ENCODE data around the gene RBM6.

The RBM6 gene

DNA sequence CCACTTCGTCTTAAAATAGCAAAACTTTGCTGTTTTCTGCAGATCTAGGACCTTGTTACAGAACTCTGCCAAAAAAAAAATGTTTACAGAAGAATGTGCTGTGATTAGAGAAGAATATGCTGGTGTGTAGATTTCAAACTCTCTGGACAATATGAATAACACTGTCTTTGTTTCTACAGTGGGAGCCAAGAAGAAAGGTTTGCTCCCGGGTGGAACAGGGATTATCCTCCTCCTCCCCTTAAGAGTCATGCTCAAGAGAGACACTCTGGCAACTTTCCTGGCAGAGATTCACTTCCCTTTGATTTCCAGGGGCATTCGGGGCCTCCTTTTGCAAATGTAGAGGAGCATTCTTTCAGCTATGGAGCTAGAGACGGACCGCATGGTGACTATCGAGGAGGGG lies 27.3 kb downstream of the RBM6 start:
- ChIA-PET POLR2A (no interaction called here), CTCF (no interaction called here)
- H3K27ac ChIP-seq (ENCODE audit: extremely low read depth, low read depth, low read length), result no peak overlapping the region

GRCh38 chr3:49968346-49968745 lies 28.4 kb downstream of the RBM6 start:
- H3K4me1 ChIP-seq (ENCODE audit: control insufficient read depth, insufficient read depth, low read length), result no peaks in the 10 kb centered on the region
- ChIA-PET POLR2A (no interaction called here), CTCF (no interaction called here)
- H3K27ac ChIP-seq (ENCODE audit: extremely low read depth, low read depth, low read length), result no peak overlapping the region
- peaks cover 3 to 35% of the 10 kb centered on the region in 2 experiments; a peak in 2 of 3 replicates for H3K36me3 ChIP-seq (ENCODE audit: control insufficient read depth in 2 of 2, insufficient read depth in 1 of 2, low read length in 2 of 2)
- H3K9me3 ChIP-seq (ENCODE audit: control insufficient read depth, insufficient read depth, low read depth, low read length), result no peaks in the 10 kb centered on the region
- H3K4me3 ChIP-seq (ENCODE audit: low read depth, low read length), result no peak overlapping the region
- TF ChIP-seq ZBTB17 (tag by site-specific recombination; IDR thresholded peaks at IDR 0.05), result no peak
- peak; percentile 27; the same call in 1 of the 2 replicates for TF ChIP-seq ZNF600 (tag by site-specific recombination; IDR thresholded peaks at IDR 0.05)

More for the DNA sequence above, 27.3 kb downstream of the RBM6 start:
- no peaks in the 10 kb centered on the region for H3K9me3 ChIP-seq (ENCODE audit: control insufficient read depth, insufficient read depth, low read depth, low read length)
- TF ChIP-seq ZEB2 (tag by site-specific recombination; IDR thresholded peaks at IDR 0.05), result no peak
- no peak for TF ChIP-seq SCRT1 (tag by site-specific recombination; IDR thresholded peaks at IDR 0.05; ENCODE audit: borderline replicate concordance)
- TF ChIP-seq, protein P1, sequence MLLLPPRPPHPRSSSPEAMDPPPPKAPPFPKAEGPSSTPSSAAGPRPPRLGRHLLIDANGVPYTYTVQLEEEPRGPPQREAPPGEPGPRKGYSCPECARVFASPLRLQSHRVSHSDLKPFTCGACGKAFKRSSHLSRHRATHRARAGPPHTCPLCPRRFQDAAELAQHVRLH (tag by site-specific recombination; IDR thresholded peaks at IDR 0.05), result no peak
- no peak for TF ChIP-seq ZNF777 (tag by site-specific recombination; IDR thresholded peaks at IDR 0.05; ENCODE audit: borderline replicate concordance)
- no peak for TF ChIP-seq ZFP3 (tag by site-specific recombination; IDR thresholded peaks at IDR 0.05; ENCODE audit: low read depth)
- no peak for TF ChIP-seq AEBP2 (tag by site-specific recombination; IDR thresholded peaks at IDR 0.05; ENCODE audit: borderline replicate concordance)
- TF ChIP-seq ZNF623 (tag by site-specific recombination; IDR thresholded peaks at IDR 0.05), result no peak
- H3K4me1 ChIP-seq (ENCODE audit: control insufficient read depth, insufficient read depth, low read length), result no peaks in the 10 kb centered on the region
- H3K4me3 ChIP-seq (ENCODE audit: low read depth, low read length), result no peak overlapping the region
- H3K36me3 ChIP-seq (ENCODE audit: control insufficient read depth in 2 of 2, insufficient read depth in 1 of 2, low read length in 2 of 2), result peaks cover 0 to 24% of the 10 kb centered on the region in 2 experiments; a peak in 2 of 3 replicates

GRCh38 chr3:49972656-49973055 lies 32.7 kb downstream of the RBM6 start:
- ChIA-PET CTCF (no interaction called here), POLR2A (interaction anchor here (0.6 kb wide), 1 partner anchor 11 kb away, joined by 3 read pairs; no protein-coding TSS in a partner anchor)
- Histone ChIP-seq H3K4me1 (ENCODE audit: control insufficient read depth, insufficient read depth, low read length) (no peaks in the 10 kb centered on the region), H3K9me3 (ENCODE audit: control insufficient read depth, insufficient read depth, low read depth, low read length) (no peaks in the 10 kb centered on the region), H3K27ac (ENCODE audit: extremely low read depth, low read depth, low read length) (no peak overlapping the region), H3K4me3 (ENCODE audit: low read depth, low read length) (no peak overlapping the region), H3K36me3 (ENCODE audit: control insufficient read depth in 2 of 2, insufficient read depth in 1 of 2, low read length in 2 of 2) (peaks cover 3 to 44% of the 10 kb centered on the region in 2 experiments; a peak in 2 of 3 replicates)
- TF ChIP-seq WT1 (tag by site-specific recombination; IDR thresholded peaks at IDR 0.05), result no peak
- TF ChIP-seq ZNF19 (tag by site-specific recombination; IDR thresholded peaks at IDR 0.05; ENCODE audit: low read depth), result no peak
- TF ChIP-seq ZNF175 (tag by site-specific recombination; IDR thresholded peaks at IDR 0.05), result no peak
- no peak for TF ChIP-seq MYNN (tag by site-specific recombination; IDR thresholded peaks at IDR 0.05; ENCODE audit: borderline replicate concordance)
- no peak for TF ChIP-seq ZNF843 (tag by site-specific recombination; IDR thresholded peaks at IDR 0.05)
- no peak for TF ChIP-seq ZFP37 (tag by site-specific recombination; IDR thresholded peaks at IDR 0.05)
- no peak for TF ChIP-seq SP2 (tag by site-specific recombination; IDR thresholded peaks at IDR 0.05)
- TF ChIP-seq BCL11A (tag by site-specific recombination; IDR thresholded peaks at IDR 0.05; ENCODE audit: low read depth), result no peak
- no peak for TF ChIP-seq PRDM1 (tag by site-specific recombination; IDR thresholded peaks at IDR 0.05)
- TF ChIP-seq ZNF169 (tag by site-specific recombination; IDR thresholded peaks at IDR 0.05), result no peak
- TF ChIP-seq ZNF10 (tag by site-specific recombination; IDR thresholded peaks at IDR 0.05), result no peak
- TF ChIP-seq ZNF221 (tag by site-specific recombination; IDR thresholded peaks at IDR 0.05; ENCODE audit: borderline replicate concordance), result no peak
- TF ChIP-seq, protein P2, sequence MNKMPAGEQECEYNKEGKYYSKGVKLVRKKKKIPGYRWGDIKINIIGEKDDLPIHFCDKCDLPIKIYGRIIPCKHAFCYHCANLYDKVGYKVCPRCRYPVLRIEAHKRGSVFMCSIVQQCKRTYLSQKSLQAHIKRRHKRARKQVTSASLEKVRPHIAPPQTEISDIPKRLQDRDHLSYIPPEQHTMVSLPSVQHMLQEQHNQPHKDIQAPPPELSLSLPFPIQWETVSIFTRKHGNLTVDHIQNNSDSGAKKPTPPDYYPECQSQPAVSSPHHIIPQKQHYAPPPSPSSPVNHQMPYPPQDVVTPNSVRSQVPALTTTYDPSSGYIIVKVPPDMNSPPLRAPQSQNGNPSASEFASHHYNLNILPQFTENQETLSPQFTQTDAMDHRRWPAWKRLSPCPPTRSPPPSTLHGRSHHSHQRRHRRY (tag by site-specific recombination; IDR thresholded peaks at IDR 0.05), result no peak
- TF ChIP-seq ZNF354C (tag by site-specific recombination; IDR thresholded peaks at IDR 0.05; ENCODE audit: borderline replicate concordance, low read depth), result no peak
- no peak for TF ChIP-seq ZSCAN23 (tag by site-specific recombination; IDR thresholded peaks at IDR 0.05)
- TF ChIP-seq ZNF202 (tag by site-specific recombination; IDR thresholded peaks at IDR 0.05; ENCODE audit: borderline replicate concordance), result no peak
- no peak for TF ChIP-seq KLF10 (tag by site-specific recombination; IDR thresholded peaks at IDR 0.05)
- no peak for TF ChIP-seq ZNF148 (tag by site-specific recombination; IDR thresholded peaks at IDR 0.05; ENCODE audit: borderline replicate concordance)

Data from HEK293 (cell line).